Dendritic cell treated with granulocyte-macrophage colony-stimulating factor and Interleukin-4, amounts not matched to agents 40 ng/mL and 50 ng/mL, for 4 days (primary cell): ENCODE data around the gene KMT2D.

ENCODE experiments used
- H3K27ac Mint-ChIP-seq: one replicate; pipeline ENCODE4 v1.8.0; 2022; ENCODE audit warnings: mild to moderate bottlenecking, mixed read lengths
- H3K27me3 Mint-ChIP-seq: one replicate; pipeline ENCODE4 v1.8.0; 2022; ENCODE audit warnings: mild to moderate bottlenecking, mixed read lengths
- H3K36me3 Mint-ChIP-seq: one replicate; pipeline ENCODE4 v1.8.0; 2022; ENCODE audit warnings: low read depth, mixed read lengths
- H3K4me1 Mint-ChIP-seq: one replicate; pipeline ENCODE4 v1.8.0; 2022; ENCODE audit warnings: low read depth, mixed read lengths
- H3K4me3 Mint-ChIP-seq: one replicate; pipeline ENCODE4 v1.8.0; 2022; ENCODE audit warnings: mild to moderate bottlenecking, moderate library complexity, mixed read lengths
- H3K9me3 Mint-ChIP-seq: one replicate; pipeline ENCODE4 v1.8.0; 2022; ENCODE audit warnings: mixed read lengths
- intact Hi-C: fragments of 100-400 bp; cut with micrococcal nuclease; formaldehyde crosslinking; loops from one replicate; pipeline ENCODE4 v1.15.0; 2022

KMT2D gene

GRCh38 chr12:49018261-49019119 is 42.1 kb downstream of the KMT2D start, which contains the start of gene PRKAG1:
PRKAG1 (minus strand) TSS chr12:49018776; CDS start chr12:49018740, 36 bp downstream.
- Mint-ChIP-seq H3K27me3 (no peaks in the 10 kb centered on the region), H3K4me3 (peak within 1 kb of the TSS; percentile 91), H3K27ac (peak within 1 kb of the TSS; percentile 99), H3K36me3 (peaks cover 52% of the 10 kb centered on the region), H3K4me1 (peaks cover 44% of the 10 kb centered on the region), H3K9me3 (no peaks in the 10 kb centered on the region)
- intact Hi-C loops = loop anchor here (1.0 to 2.0 kb wide), 2 partner anchors 22 to 38 kb away; no protein-coding TSS in a partner anchor

DNA sequence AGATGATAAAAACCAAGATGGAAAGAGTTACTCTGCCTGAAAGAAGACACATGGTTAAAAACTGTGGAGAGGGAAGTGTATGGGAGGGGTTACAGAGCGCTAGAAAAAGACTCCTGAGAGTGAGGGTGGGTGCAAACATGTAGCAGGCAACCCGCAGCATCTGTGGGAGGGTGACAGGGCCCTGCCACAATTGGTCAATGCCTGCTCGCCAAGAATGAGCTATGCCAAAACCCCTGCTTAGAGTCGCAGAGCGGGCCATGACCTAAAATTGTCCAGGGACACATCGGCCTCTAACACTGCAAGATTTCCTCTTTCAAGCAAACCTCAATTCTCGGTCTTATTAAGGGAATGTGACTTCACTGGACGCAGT is 42.7 kb downstream of the KMT2D start:
- intact Hi-C loops = loop anchor here (1.0 to 2.0 kb wide), 2 partner anchors 22 to 39 kb away; no protein-coding TSS in a partner anchor
- no peaks in the 10 kb centered on the region for H3K27me3 Mint-ChIP-seq

GRCh38 chr12:49015196-49015595 is 45.4 kb downstream of the KMT2D start:
- intact Hi-C loops = no loop called here
- H3K27ac Mint-ChIP-seq = peak overlapping the region; percentile 17

More for the DNA sequence above, 42.7 kb downstream of the KMT2D start:
- Mint-ChIP-seq H3K4me1 (peaks cover 44% of the 10 kb centered on the region), H3K36me3 (peaks cover 52% of the 10 kb centered on the region), H3K9me3 (no peaks in the 10 kb centered on the region), H3K27ac (peak overlapping the region; percentile 99), H3K4me3 (peak overlapping the region; percentile 91)

GRCh38 chr12:49014547-49014946 is 46.0 kb downstream of the KMT2D start:
- intact Hi-C loops = no loop called here
- H3K36me3 Mint-ChIP-seq = peaks cover 59% of the 10 kb centered on the region
- no peaks in the 10 kb centered on the region for H3K27me3 Mint-ChIP-seq
- no peak overlapping the region for H3K4me3 Mint-ChIP-seq
- H3K9me3 Mint-ChIP-seq = no peaks in the 10 kb centered on the region
- H3K4me1 Mint-ChIP-seq = peaks cover 30% of the 10 kb centered on the region
- H3K27ac Mint-ChIP-seq = no peak overlapping the region

More at GRCh38 chr12:49015196-49015595, 45.4 kb downstream of the KMT2D start:
- Mint-ChIP-seq H3K9me3 (no peaks in the 10 kb centered on the region), H3K4me1 (peaks cover 36% of the 10 kb centered on the region), H3K36me3 (peaks cover 53% of the 10 kb centered on the region), H3K27me3 (no peaks in the 10 kb centered on the region), H3K4me3 (no peak overlapping the region)

GRCh38 chr12:49013428-49013827 is 47.2 kb downstream of the KMT2D start:
- intact Hi-C loops = no loop called here
- Mint-ChIP-seq H3K9me3 (no peaks in the 10 kb centered on the region), H3K4me3 (no peak overlapping the region), H3K27ac (no peak overlapping the region), H3K27me3 (no peaks in the 10 kb centered on the region), H3K4me1 (peaks cover 22% of the 10 kb centered on the region), H3K36me3 (peaks cover 71% of the 10 kb centered on the region)

GRCh38 chr12:49012739-49013138 is 47.9 kb downstream of the KMT2D start:
- no peaks in the 10 kb centered on the region for H3K9me3 Mint-ChIP-seq
- intact Hi-C loops = no loop called here
- no peak overlapping the region for H3K27ac Mint-ChIP-seq
- H3K4me1 Mint-ChIP-seq = peaks cover 22% of the 10 kb centered on the region
- H3K27me3 Mint-ChIP-seq = no peaks in the 10 kb centered on the region
- no peak overlapping the region for H3K4me3 Mint-ChIP-seq
- peaks cover 78% of the 10 kb centered on the region for H3K36me3 Mint-ChIP-seq
